ENCODE data around the gene UNC93A.

GRCh38 chr6:167356874-167357273 lies 65.8 kb downstream of the UNC93A start:
- TF ChIP-seq, protein P1, sequence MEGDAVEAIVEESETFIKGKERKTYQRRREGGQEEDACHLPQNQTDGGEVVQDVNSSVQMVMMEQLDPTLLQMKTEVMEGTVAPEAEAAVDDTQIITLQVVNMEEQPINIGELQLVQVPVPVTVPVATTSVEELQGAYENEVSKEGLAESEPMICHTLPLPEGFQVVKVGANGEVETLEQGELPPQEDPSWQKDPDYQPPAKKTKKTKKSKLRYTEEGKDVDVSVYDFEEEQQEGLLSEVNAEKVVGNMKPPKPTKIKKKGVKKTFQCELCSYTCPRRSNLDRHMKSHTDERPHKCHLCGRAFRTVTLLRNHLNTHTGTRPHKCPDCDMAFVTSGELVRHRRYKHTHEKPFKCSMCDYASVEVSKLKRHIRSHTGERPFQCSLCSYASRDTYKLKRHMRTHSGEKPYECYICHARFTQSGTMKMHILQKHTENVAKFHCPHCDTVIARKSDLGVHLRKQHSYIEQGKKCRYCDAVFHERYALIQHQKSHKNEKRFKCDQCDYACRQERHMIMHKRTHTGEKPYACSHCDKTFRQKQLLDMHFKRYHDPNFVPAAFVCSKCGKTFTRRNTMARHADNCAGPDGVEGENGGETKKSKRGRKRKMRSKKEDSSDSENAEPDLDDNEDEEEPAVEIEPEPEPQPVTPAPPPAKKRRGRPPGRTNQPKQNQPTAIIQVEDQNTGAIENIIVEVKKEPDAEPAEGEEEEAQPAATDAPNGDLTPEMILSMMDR (IDR thresholded peaks at IDR 0.05; ENCODE audit: low read depth, low read length, poor library complexity, severe bottlenecking): no peak
- TF ChIP-seq EZH2phosphoT487 (IDR thresholded peaks at IDR 0.05; ENCODE audit: borderline replicate concordance, low read length): no peak
